ENCODE data around the gene MYRF.

The MYRF gene

GRCh38 chr11:61719978-61720377, 32.5 kb upstream of the MYRF start:
- no peak for DNase-seq

GRCh38 chr11:61720597-61720996, 31.8 kb upstream of the MYRF start:
- DNase-seq, result no peak

GRCh38 chr11:61724437-61724836, 28.0 kb upstream of the MYRF start:
- no peak for DNase-seq

- DNase-seq, result no peak
Observed at GRCh38 chr11:61725781-61726231, 26.6 kb upstream of the MYRF start.

GRCh38 chr11:61726775-61727174, 25.7 kb upstream of the MYRF start:
- no peak for DNase-seq

GRCh38 chr11:61727401-61727811, 25.0 kb upstream of the MYRF start:
- DNase-seq, result no peak

GRCh38 chr11:61728066-61728939, 24.1 kb upstream of the MYRF start:
- no peak for DNase-seq

GRCh38 chr11:61728940-61729219, 23.6 kb upstream of the MYRF start:
- DNase-seq, result no peak

GRCh38 chr11:61730240-61730994, 22.0 kb upstream of the MYRF start:
- no peak for DNase-seq

GRCh38 chr11:61731211-61731951, 21.1 kb upstream of the MYRF start:
- no peak for DNase-seq

- DNase-seq, result no peak
Observed at GRCh38 chr11:61731952-61732675, 20.3 kb upstream of the MYRF start.

- no peak for DNase-seq
Observed at GRCh38 chr11:61732705-61733104, 19.7 kb upstream of the MYRF start.

- peak; percentile 83 to 87 for DNase-seq
Observed at GRCh38 chr11:61733120-61733978, 19.1 kb upstream of the MYRF start.

- DNase-seq, result no peak
Observed at GRCh38 chr11:61734767-61735166, 17.7 kb upstream of the MYRF start.

- no peak for DNase-seq
Observed at GRCh38 chr11:61735391-61735790, 17.0 kb upstream of the MYRF start.

- no peak for DNase-seq
Observed at GRCh38 chr11:61736310-61736709, 16.1 kb upstream of the MYRF start.

- no peak for DNase-seq
Observed at GRCh38 chr11:61737131-61737530, 15.3 kb upstream of the MYRF start.

- no peak for DNase-seq
Observed at GRCh38 chr11:61737636-61738386, 14.6 kb upstream of the MYRF start.

GRCh38 chr11:61738776-61739175, 13.7 kb upstream of the MYRF start:
- DNase-seq, result no peak

GRCh38 chr11:61739413-61739812, 13.0 kb upstream of the MYRF start:
- DNase-seq, result no peak

- no peak for DNase-seq
Observed at GRCh38 chr11:61739966-61740365, 12.5 kb upstream of the MYRF start.

Data from activated CD4-positive, alpha-beta T cell treated with anti-CD3 and anti-CD28 coated beads, Interleukin-2, amount 50 U/mL, for 48 hours (primary cell).